ENCODE measurements around the gene STK32B. TPM values are rescaled to one million over a fixed set of nuclear protein-coding genes. Genes with fewer than 3 reads are reported as not detected.

The STK32B gene
- total and polyA plus RNA-seq, 2 experiments from 2014 or later, result 0.71 to 2.3 TPM

GRCh38 chr4:5143940-5144339, 92.7 kb downstream of the STK32B start:
- no peak for DNase-seq (ENCODE audit: low spot score)
- Mint-ChIP-seq H3K9me3 (no peaks in the 10 kb centered on the region), H3K4me3 (no peak overlapping the region), H3K27me3 (ENCODE audit: insufficient read depth, low read depth, poor library complexity) (peaks cover 2% of the 10 kb centered on the region), H3K36me3 (ENCODE audit: low read depth) (no peaks in the 10 kb centered on the region), H3K4me1 (no peaks in the 10 kb centered on the region; the same call in 2 of the 3 replicates), H3K27ac (no peak overlapping the region)
- TF ChIP-seq CREB1 (CRISPR knock-in tag; IDR thresholded peaks at IDR 0.05; ENCODE audit: low read depth) (no peak), JUNB (IDR thresholded peaks at IDR 0.05; ENCODE audit: unreplicated experiment) (no peak), POLR2AphosphoS5 (IDR thresholded peaks at IDR 0.05; ENCODE audit: low read depth) (no peak), EZH2phosphoT487 (IDR thresholded peaks at IDR 0.05; ENCODE audit: unreplicated experiment) (no peak), CTCF (conservative IDR thresholded peaks at IDR 0.05; ENCODE audit: low read depth in 2 of 2) (no peak), STAT1 (IDR thresholded peaks at IDR 0.05; ENCODE audit: unreplicated experiment) (no peak), ZNF114 (CRISPR knock-in tag; IDR thresholded peaks at IDR 0.05) (no peak), NANOG (IDR thresholded peaks at IDR 0.05; ENCODE audit: borderline replicate concordance) (no peak), ETS1 (IDR thresholded peaks at IDR 0.05) (no peak), EZH2 (IDR thresholded peaks at IDR 0.05; ENCODE audit: low read depth, unreplicated experiment) (no peak), ZNF331 (CRISPR knock-in tag; IDR thresholded peaks at IDR 0.05; ENCODE audit: low read depth) (no peak)
- Histone ChIP-seq H3K4me1 (ENCODE audit: insufficient read depth) (no peaks in the 10 kb centered on the region), H3K4me3 (no peak overlapping the region), H3K36me3 (ENCODE audit: insufficient read depth) (no peaks in the 10 kb centered on the region), H3F3A (replicated peaks; ENCODE audit: low read depth) (no peaks in the 10 kb centered on the region), H3K27ac (ENCODE audit: low read depth) (no peak overlapping the region), H3K79me2 (replicated peaks; ENCODE audit: insufficient read depth) (no peaks in the 10 kb centered on the region), H3K4me2 (no peak overlapping the region), H3K9me2 (ENCODE audit: insufficient read depth) (peaks cover 6% of the 10 kb centered on the region; the same call in 1 of the 2 replicates), H2AFZ (no peak overlapping the region), H3K27me3 (ENCODE audit: insufficient read depth) (no peaks in the 10 kb centered on the region), H4K20me1 (replicated peaks; ENCODE audit: insufficient read depth) (no peaks in the 10 kb centered on the region)
- ATAC-seq, result no peak

DNA sequence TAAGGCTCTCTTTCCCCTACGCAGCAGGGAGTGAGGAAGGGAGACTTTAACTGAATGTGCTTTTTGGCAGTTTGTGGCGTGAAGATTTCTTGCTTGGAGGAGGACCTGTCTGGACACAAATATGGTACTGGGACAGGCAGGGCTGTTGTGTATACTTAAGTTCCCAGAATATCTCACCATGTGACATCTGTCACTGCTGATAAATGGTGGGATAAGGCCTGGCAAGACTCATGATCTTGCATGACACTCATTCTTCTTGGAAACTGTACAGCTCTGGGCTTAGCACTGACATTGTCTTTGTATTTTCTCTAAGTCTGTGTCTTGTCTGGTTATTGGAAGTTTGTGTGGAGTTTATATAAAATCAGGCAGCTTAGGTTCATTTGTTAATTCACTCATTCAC, 93.1 kb downstream of the STK32B start:
- Histone ChIP-seq H3K4me3 (no peak overlapping the region), H3K27me3 (ENCODE audit: insufficient read depth) (no peaks in the 10 kb centered on the region), H3K36me3 (ENCODE audit: insufficient read depth) (no peaks in the 10 kb centered on the region), H3F3A (replicated peaks; ENCODE audit: low read depth) (no peaks in the 10 kb centered on the region), H3K79me2 (replicated peaks; ENCODE audit: insufficient read depth) (no peaks in the 10 kb centered on the region), H3K9me2 (ENCODE audit: insufficient read depth) (peaks cover 2% of the 10 kb centered on the region; the same call in 1 of the 2 replicates), H2AFZ (no peak overlapping the region), H3K4me2 (no peak overlapping the region), H3K4me1 (ENCODE audit: insufficient read depth) (no peaks in the 10 kb centered on the region), H4K20me1 (replicated peaks; ENCODE audit: insufficient read depth) (no peaks in the 10 kb centered on the region), H3K27ac (ENCODE audit: low read depth) (no peak overlapping the region)
- Mint-ChIP-seq H3K4me3 (no peak overlapping the region), H3K36me3 (ENCODE audit: low read depth) (no peaks in the 10 kb centered on the region), H3K4me1 (no peaks in the 10 kb centered on the region; the same call in 2 of the 3 replicates), H3K27ac (no peak overlapping the region), H3K9me3 (no peaks in the 10 kb centered on the region), H3K27me3 (ENCODE audit: insufficient read depth, low read depth, poor library complexity) (peaks cover 2% of the 10 kb centered on the region)
- DNase-seq (ENCODE audit: low spot score), result no peak
- ATAC-seq, result no peak
- TF ChIP-seq EZH2phosphoT487 (IDR thresholded peaks at IDR 0.05; ENCODE audit: unreplicated experiment) (no peak), ZNF114 (CRISPR knock-in tag; IDR thresholded peaks at IDR 0.05) (no peak), NANOG (IDR thresholded peaks at IDR 0.05; ENCODE audit: borderline replicate concordance) (no peak), POLR2AphosphoS5 (IDR thresholded peaks at IDR 0.05; ENCODE audit: low read depth) (no peak), ETS1 (IDR thresholded peaks at IDR 0.05) (no peak), JUNB (IDR thresholded peaks at IDR 0.05; ENCODE audit: unreplicated experiment) (no peak), ZNF331 (CRISPR knock-in tag; IDR thresholded peaks at IDR 0.05; ENCODE audit: low read depth) (no peak), STAT1 (IDR thresholded peaks at IDR 0.05; ENCODE audit: unreplicated experiment) (no peak), CREB1 (CRISPR knock-in tag; IDR thresholded peaks at IDR 0.05; ENCODE audit: low read depth) (no peak), EZH2 (IDR thresholded peaks at IDR 0.05; ENCODE audit: low read depth, unreplicated experiment) (no peak)
- TF ChIP-seq, protein P1, sequence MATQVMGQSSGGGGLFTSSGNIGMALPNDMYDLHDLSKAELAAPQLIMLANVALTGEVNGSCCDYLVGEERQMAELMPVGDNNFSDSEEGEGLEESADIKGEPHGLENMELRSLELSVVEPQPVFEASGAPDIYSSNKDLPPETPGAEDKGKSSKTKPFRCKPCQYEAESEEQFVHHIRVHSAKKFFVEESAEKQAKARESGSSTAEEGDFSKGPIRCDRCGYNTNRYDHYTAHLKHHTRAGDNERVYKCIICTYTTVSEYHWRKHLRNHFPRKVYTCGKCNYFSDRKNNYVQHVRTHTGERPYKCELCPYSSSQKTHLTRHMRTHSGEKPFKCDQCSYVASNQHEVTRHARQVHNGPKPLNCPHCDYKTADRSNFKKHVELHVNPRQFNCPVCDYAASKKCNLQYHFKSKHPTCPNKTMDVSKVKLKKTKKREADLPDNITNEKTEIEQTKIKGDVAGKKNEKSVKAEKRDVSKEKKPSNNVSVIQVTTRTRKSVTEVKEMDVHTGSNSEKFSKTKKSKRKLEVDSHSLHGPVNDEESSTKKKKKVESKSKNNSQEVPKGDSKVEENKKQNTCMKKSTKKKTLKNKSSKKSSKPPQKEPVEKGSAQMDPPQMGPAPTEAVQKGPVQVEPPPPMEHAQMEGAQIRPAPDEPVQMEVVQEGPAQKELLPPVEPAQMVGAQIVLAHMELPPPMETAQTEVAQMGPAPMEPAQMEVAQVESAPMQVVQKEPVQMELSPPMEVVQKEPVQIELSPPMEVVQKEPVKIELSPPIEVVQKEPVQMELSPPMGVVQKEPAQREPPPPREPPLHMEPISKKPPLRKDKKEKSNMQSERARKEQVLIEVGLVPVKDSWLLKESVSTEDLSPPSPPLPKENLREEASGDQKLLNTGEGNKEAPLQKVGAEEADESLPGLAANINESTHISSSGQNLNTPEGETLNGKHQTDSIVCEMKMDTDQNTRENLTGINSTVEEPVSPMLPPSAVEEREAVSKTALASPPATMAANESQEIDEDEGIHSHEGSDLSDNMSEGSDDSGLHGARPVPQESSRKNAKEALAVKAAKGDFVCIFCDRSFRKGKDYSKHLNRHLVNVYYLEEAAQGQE (IDR thresholded peaks at IDR 0.05; ENCODE audit: unreplicated experiment), result no peak
